ENCODE data around the gene UTS2R.
"Not testable (repeated sequence)": the region's sequence is repeated elsewhere in the genome, so short reads cannot be mapped to it uniquely, and the experiment has no call there.

UTS2R gene

DNA sequence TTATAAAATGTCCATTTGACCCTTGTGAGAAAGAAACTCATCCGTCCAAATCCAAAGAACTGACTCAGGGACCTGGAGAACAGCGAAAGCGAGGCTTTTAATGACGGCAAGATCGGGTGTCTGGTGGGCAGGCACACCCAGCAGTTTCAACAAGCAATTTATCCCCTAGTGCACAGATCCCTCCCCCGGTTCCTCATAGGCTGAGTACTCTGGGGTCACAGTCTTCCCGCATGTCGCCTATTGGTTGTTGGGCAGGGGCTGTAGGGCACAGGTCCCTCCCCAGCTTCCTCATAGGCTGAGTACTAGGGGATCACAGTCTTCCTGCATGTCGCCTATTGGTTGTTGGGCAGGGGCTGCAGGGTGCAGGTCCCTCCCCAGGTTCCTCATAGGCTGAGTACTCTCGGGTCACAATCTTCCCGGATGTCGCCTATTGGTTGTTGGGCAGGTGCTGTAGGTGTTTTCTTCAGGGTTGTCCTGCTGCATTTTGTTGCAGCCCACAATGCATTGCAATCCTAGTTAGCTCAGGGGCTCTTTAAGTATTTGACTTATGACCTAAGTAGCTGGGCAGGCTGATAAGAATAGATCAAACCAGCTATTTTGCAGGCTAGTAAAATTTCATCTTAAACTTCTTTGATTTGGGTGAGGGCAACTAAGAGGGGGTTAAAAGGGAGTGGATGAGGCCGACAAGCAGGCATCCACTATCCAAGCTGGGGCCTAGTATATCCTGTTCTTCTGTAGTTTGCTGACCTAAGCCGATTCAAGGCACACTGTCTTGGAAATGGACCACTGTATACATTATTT lies 3.6 kb upstream of the UTS2R start:
- Histone ChIP-seq H3K9me3 (ENCODE audit: low read depth, low read length) (no peaks in the 10 kb centered on the region), H3K9ac (ENCODE audit: insufficient read length) (peak overlapping the region; percentile 33), H3K36me3 (ENCODE audit: insufficient read depth, low read length) (no peaks in the 10 kb centered on the region), H3K27ac (peak overlapping the region; percentile 49), H3K4me3 (peak overlapping the region; percentile 43)
- no peak for TF ChIP-seq EZH2 (IDR thresholded peaks at IDR 0.05)
- TF ChIP-seq POLR2AphosphoS5 (IDR thresholded peaks at IDR 0.05; ENCODE audit: borderline replicate concordance, low read depth, low read length): 0 out of 2 replicates have a peak, but pooled peaks have one; percentile 31
- DNase-seq (ENCODE audit: low read depth, low spot score): no peak

DNA sequence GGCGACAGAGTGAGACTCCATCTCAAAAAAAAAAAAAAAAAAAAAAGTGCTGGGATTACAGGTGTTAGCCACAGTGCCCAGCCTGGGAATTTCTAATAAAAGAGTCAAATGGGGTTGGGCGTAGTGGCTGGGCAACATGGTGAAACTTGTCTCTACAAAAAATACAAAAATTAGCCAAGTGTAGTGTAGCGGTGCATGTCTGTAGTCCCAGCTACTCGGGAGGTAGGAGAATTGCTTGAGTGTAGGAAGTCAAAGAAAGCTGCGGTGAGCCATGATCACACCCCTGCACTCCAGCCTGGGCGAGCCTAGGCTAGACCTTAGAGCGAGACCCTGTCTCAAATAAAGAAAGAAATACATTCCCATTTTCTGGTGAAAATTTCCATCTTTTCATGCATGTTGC lies 2.4 kb upstream of the UTS2R start:
- DNase-seq (ENCODE audit: low read depth, low spot score): no peak
- Histone ChIP-seq H3K36me3 (ENCODE audit: insufficient read depth, low read length) (no peaks in the 10 kb centered on the region), H3K27ac (no peak overlapping the region), H3K4me3 (no peak overlapping the region), H3K9me3 (ENCODE audit: low read depth, low read length) (no peaks in the 10 kb centered on the region), H3K9ac (ENCODE audit: insufficient read length) (no peak overlapping the region)
- TF ChIP-seq POLR2AphosphoS5 (IDR thresholded peaks at IDR 0.05; ENCODE audit: borderline replicate concordance, low read depth, low read length): no peak

DNA sequence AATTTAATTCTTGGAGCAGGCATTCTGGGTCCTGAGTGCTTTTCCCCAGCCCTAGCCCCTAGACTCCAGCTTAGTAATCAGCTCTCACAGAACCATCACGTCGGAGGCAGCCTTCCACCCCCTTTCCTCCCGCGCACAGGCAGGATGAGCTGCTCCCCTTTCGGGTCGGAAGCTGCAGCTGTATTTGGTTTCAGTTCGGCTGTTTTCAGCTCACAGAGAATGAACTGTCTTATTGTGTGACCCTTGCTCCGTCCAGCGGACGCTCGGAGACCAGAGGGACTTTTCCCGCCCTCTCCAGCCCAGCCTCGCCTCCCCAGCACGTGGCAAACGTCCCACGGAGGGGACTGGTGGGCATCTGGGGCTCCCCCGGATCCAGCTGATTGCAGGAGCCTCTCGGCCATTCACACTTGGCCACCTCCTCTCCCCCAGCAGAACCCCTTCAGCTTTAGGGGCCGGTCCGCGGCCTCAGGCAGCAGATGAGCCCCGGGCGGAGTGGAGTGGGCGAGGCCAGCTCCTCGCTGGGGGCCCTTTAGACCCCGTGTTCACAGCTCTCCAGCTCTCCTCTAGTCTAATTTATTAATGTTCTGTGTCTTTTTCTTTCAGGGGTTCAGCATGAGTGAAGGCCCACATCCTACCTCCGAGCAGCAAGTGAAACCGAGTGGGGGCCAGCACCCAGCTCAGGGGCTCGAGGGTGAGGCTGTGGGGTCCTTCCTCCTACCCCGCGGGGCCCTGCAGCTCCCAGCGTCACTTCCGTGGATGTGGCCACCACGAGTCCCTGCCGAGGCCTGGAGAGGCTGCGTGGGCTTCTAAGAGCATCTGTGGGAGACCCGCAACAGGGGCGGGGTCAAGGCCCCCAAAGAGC lies 863 bp upstream of the UTS2R start:
- no peaks in the 10 kb centered on the region for H3K36me3 ChIP-seq (ENCODE audit: insufficient read depth, low read length)
- no peak overlapping the region for H3K4me3 ChIP-seq
- no peak overlapping the region for H3K9ac ChIP-seq (ENCODE audit: insufficient read length)
- H3K27ac ChIP-seq: no peak overlapping the region
- no peak for DNase-seq (ENCODE audit: low read depth, low spot score)
- TF ChIP-seq POLR2AphosphoS5 (IDR thresholded peaks at IDR 0.05; ENCODE audit: borderline replicate concordance, low read depth, low read length): no peak
- TF ChIP-seq EZH2 (IDR thresholded peaks at IDR 0.05): no peak
- H3K9me3 ChIP-seq (ENCODE audit: low read depth, low read length): no peaks in the 10 kb centered on the region

DNA sequence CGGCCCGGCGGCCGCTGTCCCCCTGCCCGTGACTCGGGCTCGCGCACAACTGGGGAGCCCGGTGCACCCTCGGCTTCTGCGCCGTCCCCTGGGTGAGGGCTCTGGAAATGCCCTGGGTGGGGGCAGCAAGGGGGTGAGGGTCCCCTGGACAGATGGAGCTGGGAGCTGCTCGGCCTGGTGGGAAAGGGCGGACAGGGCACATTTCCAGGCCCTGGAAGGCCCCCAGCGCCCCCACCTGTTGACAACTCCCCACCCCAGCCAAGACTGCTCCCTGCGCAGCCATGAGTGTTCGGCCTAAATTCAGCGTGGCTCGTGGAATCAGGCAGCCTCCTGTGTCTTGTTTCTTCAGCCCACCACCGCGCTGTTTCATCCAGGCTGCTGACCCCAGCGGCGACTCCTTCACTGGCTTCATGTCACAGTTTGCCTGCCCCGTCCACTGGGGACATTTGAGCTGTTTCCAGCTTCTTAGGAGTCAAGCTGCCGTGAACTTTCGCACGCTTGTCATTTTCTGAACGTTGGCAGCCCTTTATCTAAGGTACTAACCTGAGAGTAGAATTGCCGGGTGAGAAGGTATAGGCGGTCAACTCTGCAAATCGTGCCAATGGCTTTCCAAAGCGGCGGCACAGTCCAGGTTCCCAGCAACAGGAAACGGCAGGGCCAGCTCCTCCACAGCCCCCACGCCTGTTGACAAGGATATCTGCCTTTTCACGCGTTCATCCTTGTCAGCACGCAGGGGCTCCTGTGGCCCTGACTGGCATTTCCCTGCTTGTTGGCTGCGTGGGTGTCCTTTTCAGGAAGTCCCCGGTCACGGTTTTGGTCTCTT lies 895 bp downstream of the UTS2R start:
- Histone ChIP-seq H3K4me3 (no peak overlapping the region), H3K27ac (no peak overlapping the region), H3K36me3 (ENCODE audit: insufficient read depth, low read length) (no peaks in the 10 kb centered on the region), H3K9me3 (ENCODE audit: low read depth, low read length) (no peaks in the 10 kb centered on the region), H3K9ac (ENCODE audit: insufficient read length) (no peak overlapping the region)
- TF ChIP-seq POLR2AphosphoS5 (IDR thresholded peaks at IDR 0.05; ENCODE audit: borderline replicate concordance, low read depth, low read length) (no peak), EZH2 (IDR thresholded peaks at IDR 0.05) (no peak)
- no peak for DNase-seq (ENCODE audit: low read depth, low spot score)

DNA sequence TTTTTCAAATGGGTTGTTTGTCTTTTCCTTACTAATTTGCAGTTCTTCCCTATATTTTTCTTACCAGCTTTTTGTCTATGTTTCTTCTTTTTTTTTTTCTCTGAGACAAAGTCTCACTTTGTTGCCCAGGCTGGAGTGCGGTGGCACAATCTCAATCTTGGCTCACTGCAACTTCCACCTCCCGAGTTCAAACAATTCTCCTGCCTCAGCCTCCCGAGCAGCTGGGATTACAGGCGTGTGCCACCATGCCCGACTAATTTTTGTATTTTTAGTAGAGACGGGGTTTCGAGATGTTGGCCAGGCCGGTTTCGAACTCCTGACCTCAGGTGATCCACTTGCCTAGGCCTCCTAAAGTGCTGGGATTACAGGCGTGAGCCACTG lies 1.5 kb downstream of the UTS2R start:
- DNase-seq (ENCODE audit: low read depth, low spot score); H3K36me3 ChIP-seq (ENCODE audit: insufficient read depth, low read length); H3K4me3 ChIP-seq; H3K9me3 ChIP-seq (ENCODE audit: low read depth, low read length); H3K9ac ChIP-seq (ENCODE audit: insufficient read length): not testable (repeated sequence)
- peak overlapping the region; percentile 3; the same call in 1 of the 2 replicates for H3K27ac ChIP-seq

DNA sequence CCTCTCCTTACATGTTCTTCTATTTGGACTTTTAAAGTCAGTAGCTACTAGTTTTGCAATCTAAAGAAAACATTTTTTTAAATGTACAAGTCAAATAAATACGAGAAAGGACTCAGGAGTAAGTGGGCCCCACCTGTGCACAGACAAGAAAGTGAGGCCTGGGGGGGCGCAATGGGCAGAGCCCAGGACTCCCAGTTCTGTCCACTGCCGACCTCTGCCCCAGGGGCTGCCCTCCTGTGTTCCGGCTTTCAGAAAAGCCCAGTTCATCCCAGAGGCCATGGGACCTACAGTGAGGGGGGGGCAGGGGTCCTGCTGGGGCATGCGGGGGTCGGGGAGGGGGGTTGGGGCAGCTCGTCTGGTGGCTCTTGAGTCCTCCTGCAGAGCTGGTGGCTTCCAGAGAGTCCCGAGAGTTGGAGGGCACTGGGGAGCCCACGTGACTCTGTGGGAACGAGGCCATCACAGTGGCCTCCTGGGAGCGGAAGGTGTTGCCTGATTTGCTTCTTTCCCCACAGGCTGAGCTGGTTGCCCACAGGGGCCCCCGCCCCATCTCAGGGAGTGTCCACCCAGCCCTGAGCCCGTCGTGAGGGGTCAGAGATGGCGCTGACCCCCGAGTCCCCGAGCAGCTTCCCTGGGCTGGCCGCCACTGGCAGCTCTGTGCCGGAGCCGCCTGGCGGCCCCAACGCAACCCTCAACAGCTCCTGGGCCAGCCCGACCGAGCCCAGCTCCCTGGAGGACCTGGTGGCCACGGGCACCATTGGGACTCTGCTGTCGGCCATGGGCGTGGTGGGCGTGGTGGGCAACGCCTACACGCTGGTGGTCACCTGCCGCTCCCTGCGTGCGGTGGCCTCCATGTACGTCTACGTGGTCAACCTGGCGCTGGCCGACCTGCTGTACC lies 2.4 kb downstream of the UTS2R start:
- H3K4me3 ChIP-seq: no peak overlapping the region
- no peaks in the 10 kb centered on the region for H3K36me3 ChIP-seq (ENCODE audit: insufficient read depth, low read length)
- TF ChIP-seq FOXP2 (optimal IDR thresholded peaks at IDR 0.05; ENCODE audit: control extremely low read depth, extremely low read length, insufficient read depth) (no peak), EZH2 (IDR thresholded peaks at IDR 0.05) (no peak), POLR2AphosphoS5 (IDR thresholded peaks at IDR 0.05; ENCODE audit: borderline replicate concordance, low read depth, low read length) (no peak)
- no peaks in the 10 kb centered on the region for H3K9me3 ChIP-seq (ENCODE audit: low read depth, low read length)
- H3K27ac ChIP-seq: peak overlapping the region; percentile 3; the same call in 1 of the 2 replicates
- H3K9ac ChIP-seq (ENCODE audit: insufficient read length): no peak overlapping the region
- no peak for DNase-seq (ENCODE audit: low read depth, low spot score)

DNA sequence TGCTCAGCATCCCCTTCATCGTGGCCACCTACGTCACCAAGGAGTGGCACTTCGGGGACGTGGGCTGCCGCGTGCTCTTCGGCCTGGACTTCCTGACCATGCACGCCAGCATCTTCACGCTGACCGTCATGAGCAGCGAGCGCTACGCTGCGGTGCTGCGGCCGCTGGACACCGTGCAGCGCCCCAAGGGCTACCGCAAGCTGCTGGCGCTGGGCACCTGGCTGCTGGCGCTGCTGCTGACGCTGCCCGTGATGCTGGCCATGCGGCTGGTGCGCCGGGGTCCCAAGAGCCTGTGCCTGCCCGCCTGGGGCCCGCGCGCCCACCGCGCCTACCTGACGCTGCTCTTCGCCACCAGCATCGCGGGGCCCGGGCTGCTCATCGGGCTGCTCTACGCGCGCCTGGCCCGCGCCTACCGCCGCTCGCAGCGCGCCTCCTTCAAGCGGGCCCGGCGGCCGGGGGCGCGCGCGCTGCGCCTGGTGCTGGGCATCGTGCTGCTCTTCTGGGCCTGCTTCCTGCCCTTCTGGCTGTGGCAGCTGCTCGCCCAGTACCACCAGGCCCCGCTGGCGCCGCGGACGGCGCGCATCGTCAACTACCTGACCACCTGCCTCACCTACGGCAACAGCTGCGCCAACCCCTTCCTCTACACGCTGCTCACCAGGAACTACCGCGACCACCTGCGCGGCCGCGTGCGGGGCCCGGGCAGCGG lies 3.2 kb downstream of the UTS2R start:
- no peak for DNase-seq (ENCODE audit: low read depth, low spot score)
- no peak for TF ChIP-seq POLR2AphosphoS5 (IDR thresholded peaks at IDR 0.05; ENCODE audit: borderline replicate concordance, low read depth, low read length)
- no peak for TF ChIP-seq EZH2 (IDR thresholded peaks at IDR 0.05)
- no peak for TF ChIP-seq FOXP2 (optimal IDR thresholded peaks at IDR 0.05; ENCODE audit: control extremely low read depth, extremely low read length, insufficient read depth)

More for the DNA sequence above, 3.2 kb downstream of the UTS2R start:
- Histone ChIP-seq H3K9ac (ENCODE audit: insufficient read length) (no peak overlapping the region), H3K9me3 (ENCODE audit: low read depth, low read length) (no peaks in the 10 kb centered on the region), H3K36me3 (ENCODE audit: insufficient read depth, low read length) (no peaks in the 10 kb centered on the region), H3K27ac (no peak overlapping the region), H3K4me3 (no peak overlapping the region)

Data from SK-N-MC (cell line).